GM12878 (cell line): ENCODE data around the gene UBXN10.

Source experiments
- CHD2 ChIP-seq: IDR thresholded peaks from 2 replicates; pipeline ENCODE4 v1.6.1; 2011; ENCODE audit warnings: low read depth, low read length, improper control_type of control experiment, borderline replicate concordance
- CHD4 ChIP-seq: fragments of 200-600 bp; sonication (generic); IDR thresholded peaks from 2 replicates; pipeline ENCODE4 v1.6.1; 2016; ENCODE audit warnings: mild to moderate bottlenecking
- ESRRA ChIP-seq: IDR thresholded peaks from 2 replicates; pipeline ENCODE4 v1.6.1; 2012; ENCODE audit warnings: mild to moderate bottlenecking, low read length, improper control_type of control experiment
- FOXM1 ChIP-seq: IDR thresholded peaks from 2 replicates; pipeline ENCODE4 v1.6.1; 2012; ENCODE audit warnings: low read depth, mild to moderate bottlenecking, inconsistent platforms, low read length, moderate library complexity
- GABPA ChIP-seq: IDR thresholded peaks from 2 replicates; pipeline ENCODE4 v1.6.1; 2014; ENCODE audit warnings: antibody characterized with exemption, low read depth, mild to moderate bottlenecking, inconsistent platforms
- POLR2A ChIP-seq: IDR thresholded peaks from 2 replicates; pipeline ENCODE4 v1.6.1; 2011; ENCODE audit warnings: low read depth, mild to moderate bottlenecking, low read length
- SIN3A ChIP-seq: IDR thresholded peaks from 2 replicates; pipeline ENCODE4 v1.6.1; 2012; ENCODE audit warnings: low read depth, low read length, improper control_type of control experiment
- SUZ12 ChIP-seq: fragments of 200-600 bp; sonication (generic); IDR thresholded peaks from one replicate; pipeline ENCODE4 v1.6.1; 2018; ENCODE audit warnings: antibody characterized with exemption, mild to moderate bottlenecking; ENCODE audit not compliant: unreplicated experiment
- TCF3 ChIP-seq: IDR thresholded peaks from 2 replicates; pipeline ENCODE4 v1.6.1; 2012; ENCODE audit warnings: low read depth, mild to moderate bottlenecking, low read length, borderline replicate concordance; ENCODE audit not compliant: insufficient read depth
- TF ChIP-seq, protein P1 (sequence below), 3 experiments: IDR thresholded peaks in 2 of 3; conservative IDR thresholded peaks in 1 of 3; 2 replicates each; pipeline ENCODE4 v1.5.1; 2011; ENCODE audit warnings: low read depth in 3 of 3, low read length in 3 of 3, mild to moderate bottlenecking in 3 of 3, control low read depth in 2 of 3, moderate library complexity in 2 of 3, inconsistent platforms in 1 of 3, mixed read lengths in 1 of 3; ENCODE audit not compliant: control insufficient read depth in 2 of 3, insufficient read depth in 1 of 3; ENCODE audit errors: extremely low read depth in 1 of 3
- TF ChIP-seq, protein P2 (sequence below): IDR thresholded peaks from 2 replicates; pipeline ENCODE4 v1.6.1; 2011; ENCODE audit warnings: low read depth, mild to moderate bottlenecking, low read length, moderate library complexity, borderline replicate concordance; ENCODE audit errors: extremely low read depth
- TF ChIP-seq, protein P3 (sequence below): IDR thresholded peaks from 2 replicates; pipeline ENCODE4 v1.6.1; 2012; ENCODE audit warnings: low read length, inconsistent platforms
- TF ChIP-seq, protein P4 (sequence below): fragments of 450-650 bp; IDR thresholded peaks from 2 replicates; pipeline ENCODE4 v1.6.1; 2017; ENCODE audit warnings: borderline replicate concordance

DNA sequence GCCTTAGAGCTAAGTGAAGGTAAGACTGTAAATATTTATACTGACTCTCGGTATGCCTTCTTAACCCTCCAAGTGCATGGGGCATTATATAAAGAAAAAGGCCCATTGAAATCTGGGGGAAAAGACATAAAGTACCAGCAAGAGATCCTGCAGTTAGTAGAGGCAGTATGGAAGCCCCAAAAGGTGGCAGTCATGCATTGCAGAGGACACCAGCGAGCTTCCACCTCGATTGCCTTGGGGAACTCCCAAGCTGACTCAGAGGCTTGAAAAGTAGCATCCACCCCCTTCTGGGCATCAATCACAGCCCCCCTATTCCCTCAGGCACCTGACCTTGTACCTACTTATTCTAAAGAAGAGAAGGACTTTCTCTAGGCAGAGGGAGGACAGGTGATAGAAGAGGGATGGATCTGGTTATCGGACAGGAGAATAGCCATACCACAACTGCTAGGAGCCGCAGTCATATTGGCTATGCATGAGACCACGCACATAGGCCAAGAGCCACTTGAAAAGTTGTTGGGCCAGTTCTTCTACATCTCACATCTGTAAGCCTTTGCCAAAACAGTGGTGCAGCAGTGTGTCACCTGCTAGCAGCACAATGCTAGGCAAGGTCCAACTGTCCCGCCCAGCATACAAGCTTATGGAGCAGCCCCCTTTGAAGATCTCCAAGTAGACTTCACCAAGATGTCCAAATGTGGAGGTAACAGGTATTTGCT, 27.4 kb upstream of the UBXN10 start:
- no peak for TF ChIP-seq GABPA
- no peak for TF ChIP-seq CHD4
- TF ChIP-seq, protein P1, sequence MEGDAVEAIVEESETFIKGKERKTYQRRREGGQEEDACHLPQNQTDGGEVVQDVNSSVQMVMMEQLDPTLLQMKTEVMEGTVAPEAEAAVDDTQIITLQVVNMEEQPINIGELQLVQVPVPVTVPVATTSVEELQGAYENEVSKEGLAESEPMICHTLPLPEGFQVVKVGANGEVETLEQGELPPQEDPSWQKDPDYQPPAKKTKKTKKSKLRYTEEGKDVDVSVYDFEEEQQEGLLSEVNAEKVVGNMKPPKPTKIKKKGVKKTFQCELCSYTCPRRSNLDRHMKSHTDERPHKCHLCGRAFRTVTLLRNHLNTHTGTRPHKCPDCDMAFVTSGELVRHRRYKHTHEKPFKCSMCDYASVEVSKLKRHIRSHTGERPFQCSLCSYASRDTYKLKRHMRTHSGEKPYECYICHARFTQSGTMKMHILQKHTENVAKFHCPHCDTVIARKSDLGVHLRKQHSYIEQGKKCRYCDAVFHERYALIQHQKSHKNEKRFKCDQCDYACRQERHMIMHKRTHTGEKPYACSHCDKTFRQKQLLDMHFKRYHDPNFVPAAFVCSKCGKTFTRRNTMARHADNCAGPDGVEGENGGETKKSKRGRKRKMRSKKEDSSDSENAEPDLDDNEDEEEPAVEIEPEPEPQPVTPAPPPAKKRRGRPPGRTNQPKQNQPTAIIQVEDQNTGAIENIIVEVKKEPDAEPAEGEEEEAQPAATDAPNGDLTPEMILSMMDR (IDR thresholded peaks at IDR 0.05 in 2 of 3, conservative IDR thresholded peaks at IDR 0.05 in 1 of 3; ENCODE audit: control insufficient read depth in 2 of 3, extremely low read depth in 1 of 3, insufficient read depth in 1 of 3, low read depth in 3 of 3, low read length in 3 of 3): no peak
- TF ChIP-seq, protein P2, sequence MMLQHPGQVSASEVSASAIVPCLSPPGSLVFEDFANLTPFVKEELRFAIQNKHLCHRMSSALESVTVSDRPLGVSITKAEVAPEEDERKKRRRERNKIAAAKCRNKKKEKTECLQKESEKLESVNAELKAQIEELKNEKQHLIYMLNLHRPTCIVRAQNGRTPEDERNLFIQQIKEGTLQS: no peak
- no peak for TF ChIP-seq CHD2
- TF ChIP-seq, protein P3, sequence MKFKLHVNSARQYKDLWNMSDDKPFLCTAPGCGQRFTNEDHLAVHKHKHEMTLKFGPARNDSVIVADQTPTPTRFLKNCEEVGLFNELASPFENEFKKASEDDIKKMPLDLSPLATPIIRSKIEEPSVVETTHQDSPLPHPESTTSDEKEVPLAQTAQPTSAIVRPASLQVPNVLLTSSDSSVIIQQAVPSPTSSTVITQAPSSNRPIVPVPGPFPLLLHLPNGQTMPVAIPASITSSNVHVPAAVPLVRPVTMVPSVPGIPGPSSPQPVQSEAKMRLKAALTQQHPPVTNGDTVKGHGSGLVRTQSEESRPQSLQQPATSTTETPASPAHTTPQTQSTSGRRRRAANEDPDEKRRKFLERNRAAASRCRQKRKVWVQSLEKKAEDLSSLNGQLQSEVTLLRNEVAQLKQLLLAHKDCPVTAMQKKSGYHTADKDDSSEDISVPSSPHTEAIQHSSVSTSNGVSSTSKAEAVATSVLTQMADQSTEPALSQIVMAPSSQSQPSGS: no peak
- TF ChIP-seq POLR2A: no peak
- TF ChIP-seq FOXM1: no peak
- TF ChIP-seq SIN3A: no peak
- TF ChIP-seq SUZ12: no peak
- TF ChIP-seq ESRRA: no peak
- no peak for TF ChIP-seq TCF3
- TF ChIP-seq, protein P4, sequence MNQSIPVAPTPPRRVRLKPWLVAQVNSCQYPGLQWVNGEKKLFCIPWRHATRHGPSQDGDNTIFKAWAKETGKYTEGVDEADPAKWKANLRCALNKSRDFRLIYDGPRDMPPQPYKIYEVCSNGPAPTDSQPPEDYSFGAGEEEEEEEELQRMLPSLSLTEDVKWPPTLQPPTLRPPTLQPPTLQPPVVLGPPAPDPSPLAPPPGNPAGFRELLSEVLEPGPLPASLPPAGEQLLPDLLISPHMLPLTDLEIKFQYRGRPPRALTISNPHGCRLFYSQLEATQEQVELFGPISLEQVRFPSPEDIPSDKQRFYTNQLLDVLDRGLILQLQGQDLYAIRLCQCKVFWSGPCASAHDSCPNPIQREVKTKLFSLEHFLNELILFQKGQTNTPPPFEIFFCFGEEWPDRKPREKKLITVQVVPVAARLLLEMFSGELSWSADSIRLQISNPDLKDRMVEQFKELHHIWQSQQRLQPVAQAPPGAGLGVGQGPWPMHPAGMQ: no peak
